ENCODE results near the gene SLC37A1. TPM values are rescaled to one million over a fixed set of nuclear protein-coding genes. Genes with fewer than 3 reads are reported as not detected.

Gene SLC37A1
- total and polyA plus RNA-seq, 9 of the 15 experiments (the other 6 are each of a cell fraction or from before 2014, with no cell fraction given) = 0.06 to 3.4 (median 0.40) TPM

DNA sequence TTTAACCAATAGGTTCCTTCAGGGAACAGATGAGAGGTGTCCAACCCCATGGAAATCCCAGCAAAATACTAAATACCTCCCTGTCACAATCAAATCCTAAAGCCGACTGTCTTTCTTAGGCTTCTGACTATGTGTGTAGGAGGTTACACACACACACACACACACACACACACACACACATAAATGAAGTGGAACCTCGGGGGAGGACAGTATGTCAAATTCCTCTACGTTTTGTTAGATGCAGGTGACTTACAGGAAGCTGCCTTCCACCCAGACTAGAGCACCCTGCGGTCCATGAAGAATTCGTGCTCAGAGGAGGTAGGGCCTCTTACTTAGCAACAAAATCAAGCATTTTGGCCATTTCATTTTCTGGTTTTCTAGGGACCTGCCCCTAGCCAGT lies 34.1 kb upstream of the SLC37A1 start:
- Histone ChIP-seq H3K79me2 (ENCODE audit: control insufficient read depth, insufficient read depth, low read length) (no peaks in the 10 kb centered on the region), H3K9me3 (replicated peaks; ENCODE audit: control insufficient read depth, insufficient read depth, low read depth, low read length) (no peaks in the 10 kb centered on the region), H3K4me1 (replicated peaks in 1 of 2; ENCODE audit: control insufficient read depth in 2 of 2, insufficient read depth in 2 of 2, low read length in 2 of 2) (no peaks in the 10 kb centered on the region), H3K27ac (ENCODE audit: extremely low read depth, low read depth, low read length) (no peak overlapping the region), H3K9me1 (ENCODE audit: control insufficient read depth, insufficient read depth, low read length) (no peaks in the 10 kb centered on the region), H3K4me2 (ENCODE audit: insufficient read depth, low read length) (no peak overlapping the region), H3K27me3 (ENCODE audit: control insufficient read depth in 2 of 2, insufficient read depth in 2 of 2, low read length in 2 of 2) (peaks cover 53 to 58% of the 10 kb centered on the region in 2 experiments), H4K20me1 (replicated peaks; ENCODE audit: control insufficient read depth, insufficient read depth, low read length) (no peaks in the 10 kb centered on the region), H3K36me3 (ENCODE audit: control insufficient read depth, insufficient read depth, low read length) (no peaks in the 10 kb centered on the region), H3K9ac (ENCODE audit: insufficient read depth in 1 of 2, low read depth in 2 of 2, low read length in 2 of 2) (no peak overlapping the region), H3K4me3 (no peak overlapping the region), H2AFZ (ENCODE audit: low read depth, low read length) (no peak overlapping the region)
- in situ Hi-C loops (cut with MboI) (no loop called here), intact Hi-C loops (cut with micrococcal nuclease) (no loop called here)
- CTCF ChIA-PET (ENCODE audit: low intra/inter-chr PET ratio) = no interaction called here
- BruUV-seq (replicated peaks) = no TSS peak
- TF ChIP-seq POLR2H (tag; IDR thresholded peaks at IDR 0.05; ENCODE audit: low read depth) = no peak
- TF ChIP-seq, protein P1, sequence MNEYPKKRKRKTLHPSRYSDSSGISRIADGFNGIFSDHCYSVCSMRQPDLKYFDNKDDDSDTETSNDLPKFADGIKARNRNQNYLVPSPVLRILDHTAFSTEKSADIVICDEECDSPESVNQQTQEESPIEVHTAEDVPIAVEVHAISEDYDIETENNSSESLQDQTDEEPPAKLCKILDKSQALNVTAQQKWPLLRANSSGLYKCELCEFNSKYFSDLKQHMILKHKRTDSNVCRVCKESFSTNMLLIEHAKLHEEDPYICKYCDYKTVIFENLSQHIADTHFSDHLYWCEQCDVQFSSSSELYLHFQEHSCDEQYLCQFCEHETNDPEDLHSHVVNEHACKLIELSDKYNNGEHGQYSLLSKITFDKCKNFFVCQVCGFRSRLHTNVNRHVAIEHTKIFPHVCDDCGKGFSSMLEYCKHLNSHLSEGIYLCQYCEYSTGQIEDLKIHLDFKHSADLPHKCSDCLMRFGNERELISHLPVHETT (CRISPR knock-in tag; conservative IDR thresholded peaks at IDR 0.05 in 1 of 2, IDR thresholded peaks at IDR 0.05 in 1 of 2) = no peak
- TF ChIP-seq JUNB (CRISPR knock-in tag; conservative IDR thresholded peaks at IDR 0.05) = no peak
- TF ChIP-seq, protein P2, sequence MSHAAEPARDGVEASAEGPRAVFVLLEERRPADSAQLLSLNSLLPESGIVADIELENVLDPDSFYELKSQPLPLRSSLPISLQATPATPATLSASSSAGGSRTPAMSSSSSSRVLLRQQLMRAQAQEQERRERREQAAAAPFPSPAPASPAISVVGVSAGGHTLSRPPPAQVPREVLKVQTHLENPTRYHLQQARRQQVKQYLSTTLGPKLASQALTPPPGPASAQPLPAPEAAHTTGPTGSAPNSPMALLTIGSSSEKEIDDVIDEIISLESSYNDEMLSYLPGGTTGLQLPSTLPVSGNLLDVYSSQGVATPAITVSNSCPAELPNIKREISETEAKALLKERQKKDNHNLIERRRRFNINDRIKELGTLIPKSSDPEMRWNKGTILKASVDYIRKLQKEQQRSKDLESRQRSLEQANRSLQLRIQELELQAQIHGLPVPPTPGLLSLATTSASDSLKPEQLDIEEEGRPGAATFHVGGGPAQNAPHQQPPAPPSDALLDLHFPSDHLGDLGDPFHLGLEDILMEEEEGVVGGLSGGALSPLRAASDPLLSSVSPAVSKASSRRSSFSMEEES (CRISPR knock-in tag; IDR thresholded peaks at IDR 0.05) = no peak
- no peak for TF ChIP-seq ATF7 (IDR thresholded peaks at IDR 0.05)
- TF ChIP-seq ZNF121 (CRISPR knock-in tag; conservative IDR thresholded peaks at IDR 0.05) = no peak
- no peak for TF ChIP-seq ZNF584 (CRISPR knock-in tag; IDR thresholded peaks at IDR 0.05; ENCODE audit: low read depth)
- DNase-seq (ENCODE audit: extremely low read depth in 1 of 4, low spot score in 3 of 4) (no peak), ATAC-seq (no peak), FAIRE-seq (no peak)
- POLR2A ChIA-PET = interaction anchor here (2.0 kb wide), 1 partner anchor 11 kb away, joined by 7 read pairs; no protein-coding TSS in a partner anchor
- WGBS (ENCODE audit: insufficient coverage, low coverage, missing lambda C conversion rate) = 4% methylated on average over 5 of the region's 5 CpGs

Measured in K562 (cell line).